HCT116 (cell line): ENCODE data around the gene SPEM3. TPM values are rescaled to one million over a fixed set of nuclear protein-coding genes. Genes with fewer than 3 reads are reported as not detected.

Source experiments
- ATAC-seq: fragments of 200-7000 bp; cut with Tn5 transposase; 2 replicates; pipeline ENCODE4 v1.9.1; 2020; ENCODE audit warnings: mild to moderate bottlenecking, moderate library complexity
- BruUV-seq: library from RNA; stranded (reverse); fragments of 400-500 nt; replicated peaks from 2 replicates; lab custom pipeline; 2021; lab: Mats Ljungman, UMichigan
- CTCF ChIA-PET: fragments of 300-600 bp; sonication (Branson Sonifier 250); formaldehyde crosslinking; loops from one replicate; lab custom pipeline; 2021; ENCODE audit warnings: antibody characterized with exemption; lab: Charles Lee
- POLR2A ChIA-PET: fragments of 300-600, 350-600 bp; sonication (Branson Sonifier 250); formaldehyde crosslinking; loops from one replicate; lab custom pipeline; 2021; ENCODE audit warnings: antibody characterized with exemption; lab: Charles Lee
- RAD21 ChIA-PET, 2 experiments: fragments of 300-600 bp; sonication (Branson Sonifier 250); formaldehyde crosslinking; loops; one replicate each; lab custom pipeline; 2023; ENCODE audit warnings: low total read pairs in 2 of 2; ENCODE audit not compliant: uncharacterized antibody in 2 of 2, unreplicated experiment in 2 of 2, low non-redundant PET in 1 of 2; lab: Charles Lee
- DNase-seq: peaks from one replicate; pipeline ENCODE4 v3.0.0-alpha.2; 2010; ENCODE audit warnings: low read depth, low spot score
- H2AFZ ChIP-seq: fragments of 200-600 bp; shearing (Covaris generic), sonication (generic); 2 replicates; pipeline ENCODE4 v1.6.1; 2017; ENCODE audit warnings: low read depth, mixed run types, mixed read lengths, antibody characterized with exemption, low read length; ENCODE audit not compliant: poor library complexity, severe bottlenecking
- H3K27ac ChIP-seq: 2 replicates; pipeline ENCODE4 v1.5.1; 2012; ENCODE audit warnings: low read depth, low read length
- H3K27me3 ChIP-seq: fragments of 200-600 bp; sonication (generic); 2 replicates; pipeline ENCODE4 v1.6.1; 2016; ENCODE audit warnings: mixed run types, low read length, mixed read lengths; ENCODE audit not compliant: insufficient read depth
- H3K36me3 ChIP-seq, 2 experiments: fragments of 200-500 bp in 1 of 2; fragments of 200-600 bp in 1 of 2; sonication (Bioruptor generic) in 1 of 2; sonication (generic) in 1 of 2; 2 replicates each; pipeline versions ENCODE4 v1.5.1 to v1.6.1; 2014 to 2016; ENCODE audit warnings: low read length in 2 of 2, inconsistent platforms in 1 of 2, mixed read lengths in 1 of 2, mixed run types in 1 of 2; ENCODE audit not compliant: insufficient read depth in 2 of 2, control insufficient read depth in 1 of 2
- H3K4me1 ChIP-seq, 2 experiments: fragments of 200-600 bp in 1 of 2; sonication (generic) in 1 of 2; 2 replicates each; pipeline versions ENCODE4 v1.5.1 to v1.6.1; 2012 to 2017; ENCODE audit warnings: low read length in 2 of 2, inconsistent platforms in 1 of 2, mild to moderate bottlenecking in 1 of 2, mixed read lengths in 1 of 2, mixed run types in 1 of 2, moderate library complexity in 1 of 2; ENCODE audit not compliant: insufficient read depth in 2 of 2, control insufficient read depth in 1 of 2
- H3K4me2 ChIP-seq: fragments of 200-600 bp; sonication (generic); 2 replicates; pipeline ENCODE4 v1.6.1; 2017; ENCODE audit warnings: mixed run types, low read length, mixed read lengths
- H3K4me3 ChIP-seq, 2 experiments: fragments of 200-600 bp in 1 of 2; sonication (generic) in 1 of 2; replicated peaks in 1 of 2; 2 replicates each; pipeline ENCODE4 v1.5.1; 2011 to 2016; ENCODE audit warnings: low read length in 2 of 2, control low read depth in 1 of 2, low read depth in 1 of 2, mild to moderate bottlenecking in 1 of 2, mixed read lengths in 1 of 2, mixed run types in 1 of 2
- H3K79me2 ChIP-seq: fragments of 200-600 bp; sonication (generic); 2 replicates; pipeline ENCODE4 v1.6.1; 2017; ENCODE audit warnings: mild to moderate bottlenecking, mixed run types, low read length, moderate library complexity, mixed read lengths; ENCODE audit not compliant: insufficient read depth
- H3K9ac ChIP-seq: fragments of 200-600 bp; sonication (generic); 2 replicates; pipeline ENCODE4 v1.6.1; 2016; ENCODE audit warnings: low read length, mixed read lengths
- H3K9me2 ChIP-seq: fragments of 200-600 bp; sonication (generic), shearing (Covaris generic); 2 replicates; pipeline ENCODE4 v1.6.1; 2017; ENCODE audit warnings: mixed run types, mild to moderate bottlenecking, moderate library complexity; ENCODE audit not compliant: insufficient read depth
- H3K9me3 ChIP-seq, 2 experiments: fragments of 200-500 bp in 1 of 2; fragments of 200-600 bp in 1 of 2; sonication (Bioruptor generic) in 1 of 2; sonication (generic) in 1 of 2; 2 replicates each; pipeline ENCODE4 v1.6.1; 2014 to 2017; ENCODE audit warnings: low read length in 2 of 2, mixed read lengths in 2 of 2, inconsistent platforms in 1 of 2, low read depth in 1 of 2, mild to moderate bottlenecking in 1 of 2, mixed run types in 1 of 2, moderate library complexity in 1 of 2; ENCODE audit not compliant: control insufficient read depth in 1 of 2, insufficient read depth in 1 of 2
- H4K20me1 ChIP-seq: fragments of 200-600 bp; sonication (generic), shearing (Covaris generic); 2 replicates; pipeline ENCODE4 v1.6.1; 2017; ENCODE audit warnings: mixed run types, mild to moderate bottlenecking, moderate library complexity; ENCODE audit not compliant: insufficient read depth
- CBX3 ChIP-seq: IDR thresholded peaks from 2 replicates; pipeline ENCODE4 v1.6.1; 2012; ENCODE audit warnings: low read depth
- ELF1 ChIP-seq: IDR thresholded peaks from 2 replicates; pipeline ENCODE4 v1.6.1; 2012; ENCODE audit warnings: low read depth, borderline replicate concordance
- JUND ChIP-seq: IDR thresholded peaks from 2 replicates; pipeline ENCODE4 v1.6.1; 2012
- POLR2A ChIP-seq: IDR thresholded peaks from 2 replicates; pipeline ENCODE4 v1.7.0; 2011; ENCODE audit warnings: borderline replicate concordance; ENCODE audit not compliant: insufficient read depth, insufficient read length; ENCODE audit errors: extremely low read depth
- SIN3A ChIP-seq: IDR thresholded peaks from 2 replicates; pipeline ENCODE4 v1.6.1; 2012; ENCODE audit warnings: low read depth
- intact Hi-C: fragments of 100-400 bp; cut with micrococcal nuclease; formaldehyde crosslinking; loops from 2 replicates; pipeline ENCODE4 v1.10.0; 2022
- total RNA-seq: library from RNA; stranded (reverse); gene quantifications from one replicate; pipeline ENCODE4 v1.2.1, GENCODE V29; 2021; ENCODE audit not compliant: unreplicated experiment
- TF ChIP-seq, protein P1 (sequence below): IDR thresholded peaks from 2 replicates; pipeline ENCODE4 v1.6.1; 2011; ENCODE audit warnings: mild to moderate bottlenecking, low read length, moderate library complexity; ENCODE audit not compliant: insufficient replicate concordance; ENCODE audit errors: extremely low read depth

SPEM3 gene
- total RNA-seq, 1 experiment from 2014 or later: not detected

- H2AFZ ChIP-seq: no peak overlapping the region
- TF ChIP-seq CBX3 (no peak), ELF1 (no peak), POLR2A (no peak), JUND (no peak), SIN3A (no peak)
- TF ChIP-seq, protein P1, sequence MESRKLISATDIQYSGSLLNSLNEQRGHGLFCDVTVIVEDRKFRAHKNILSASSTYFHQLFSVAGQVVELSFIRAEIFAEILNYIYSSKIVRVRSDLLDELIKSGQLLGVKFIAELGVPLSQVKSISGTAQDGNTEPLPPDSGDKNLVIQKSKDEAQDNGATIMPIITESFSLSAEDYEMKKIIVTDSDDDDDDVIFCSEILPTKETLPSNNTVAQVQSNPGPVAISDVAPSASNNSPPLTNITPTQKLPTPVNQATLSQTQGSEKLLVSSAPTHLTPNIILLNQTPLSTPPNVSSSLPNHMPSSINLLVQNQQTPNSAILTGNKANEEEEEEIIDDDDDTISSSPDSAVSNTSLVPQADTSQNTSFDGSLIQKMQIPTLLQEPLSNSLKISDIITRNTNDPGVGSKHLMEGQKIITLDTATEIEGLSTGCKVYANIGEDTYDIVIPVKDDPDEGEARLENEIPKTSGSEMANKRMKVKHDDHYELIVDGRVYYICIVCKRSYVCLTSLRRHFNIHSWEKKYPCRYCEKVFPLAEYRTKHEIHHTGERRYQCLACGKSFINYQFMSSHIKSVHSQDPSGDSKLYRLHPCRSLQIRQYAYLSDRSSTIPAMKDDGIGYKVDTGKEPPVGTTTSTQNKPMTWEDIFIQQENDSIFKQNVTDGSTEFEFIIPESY: no peak
These were observed 10.2 kb downstream of the SPEM3 start for GRCh38 chr17:7438656-7439460.

More at GRCh38 chr17:7438656-7439460, 10.2 kb downstream of the SPEM3 start:
- Histone ChIP-seq H3K9me2 (no peaks in the 10 kb centered on the region), H3K4me3 (no peak overlapping the region), H3K36me3 (no peaks in the 10 kb centered on the region), H3K27me3 (no peaks in the 10 kb centered on the region), H3K9me3 (no peaks in the 10 kb centered on the region), H4K20me1 (no peaks in the 10 kb centered on the region), H3K9ac (no peak overlapping the region), H3K4me1 (peaks cover 13 to 36% of the 10 kb centered on the region in 2 experiments), H3K79me2 (no peaks in the 10 kb centered on the region), H3K27ac (no peak overlapping the region), H3K4me2 (no peak overlapping the region)
- BruUV-seq: no TSS peak
- ChIA-PET RAD21 (no interaction called here), POLR2A (no interaction called here), CTCF (no interaction called here)
- intact Hi-C loops: loop anchor here (10.0 kb wide), 1 partner anchor 174 kb away; the partner anchor contains the start of gene CLDN7
- no peak for ATAC-seq
- DNase-seq: no peak
